Measurements from ENCODE around the gene MTRF1L.

Gene MTRF1L

GRCh38 chr6:153002613-153003365 lies at the start of gene MTRF1L:
Gene MTRF1L (minus strand): TSS chr6:153002709. CDS start chr6:153002685, 24 bp downstream.
- in situ Hi-C loops (cut with MboI; ENCODE audit: low sequenced_read_pairs): no loop called here

- in situ Hi-C loops (cut with MboI; ENCODE audit: low sequenced_read_pairs): no loop called here
These were observed 49.3 kb upstream of the MTRF1L start for GRCh38 chr6:153051801-153052200.

- in situ Hi-C loops (cut with MboI; ENCODE audit: low sequenced_read_pairs): no loop called here
These were observed 46.1 kb upstream of the MTRF1L start for GRCh38 chr6:153048631-153049030.

DNA sequence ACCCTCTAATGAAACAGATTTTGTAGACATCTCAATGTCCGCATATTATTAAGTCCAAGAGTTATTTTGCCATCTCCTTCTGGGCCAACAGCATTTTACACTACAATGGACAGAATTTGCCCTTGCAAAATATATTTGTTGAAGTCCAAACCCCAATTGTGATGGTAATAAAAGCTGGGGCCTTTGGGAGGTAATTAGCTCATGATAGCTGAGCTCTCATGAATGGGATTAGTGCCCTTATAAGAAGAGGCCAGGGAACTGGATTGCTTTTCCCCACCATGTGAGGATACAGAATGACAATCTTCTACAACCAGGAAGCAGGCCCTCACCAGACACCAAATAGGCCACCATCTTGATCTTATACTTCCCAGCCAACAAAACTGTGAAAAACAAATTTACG lies 44.9 kb upstream of the MTRF1L start:
- in situ Hi-C loops (cut with MboI; ENCODE audit: low sequenced_read_pairs): no loop called here

DNA sequence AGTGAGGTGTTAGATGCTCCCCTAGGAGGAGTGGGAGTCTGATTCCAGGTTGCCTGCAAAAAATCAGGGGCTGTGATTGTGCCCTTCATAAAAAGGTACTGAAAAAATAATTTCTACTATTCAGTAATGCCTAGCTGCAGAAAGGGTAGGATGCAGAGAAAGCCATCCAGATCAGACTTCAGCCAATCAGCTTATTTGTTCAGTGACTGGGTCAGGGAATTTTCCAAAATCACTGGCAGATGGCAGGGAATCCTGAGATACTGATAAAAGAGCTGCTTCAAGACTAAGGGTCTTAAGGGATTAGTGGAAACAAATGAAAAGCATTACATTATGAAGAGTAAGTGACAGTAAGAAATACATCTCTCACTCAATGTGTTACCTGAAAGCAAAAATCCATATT lies 42.8 kb upstream of the MTRF1L start:
- in situ Hi-C loops (cut with MboI; ENCODE audit: low sequenced_read_pairs): no loop called here

DNA sequence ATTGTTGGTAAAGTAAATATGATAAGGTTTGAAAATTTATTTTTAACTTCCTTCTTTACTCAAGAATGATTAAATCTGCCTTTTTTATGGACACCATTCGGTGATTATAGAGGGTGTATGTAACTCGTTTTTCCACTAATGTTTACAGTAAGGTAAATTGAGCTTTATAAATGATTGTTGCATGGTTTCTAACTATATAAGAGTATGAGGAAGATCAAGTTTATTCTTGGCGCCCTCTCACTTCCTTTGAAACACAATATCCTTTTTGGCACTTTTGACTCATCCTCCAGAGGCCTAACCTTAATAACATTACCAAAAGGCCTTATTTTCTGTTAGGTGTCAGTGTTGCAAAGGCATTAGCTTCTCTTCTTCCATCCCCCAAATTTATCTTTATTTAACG lies 41.8 kb upstream of the MTRF1L start:
- in situ Hi-C loops (cut with MboI; ENCODE audit: low sequenced_read_pairs): no loop called here

GRCh38 chr6:153043719-153044118 lies 41.2 kb upstream of the MTRF1L start:
- in situ Hi-C loops (cut with MboI; ENCODE audit: low sequenced_read_pairs): no loop called here

DNA sequence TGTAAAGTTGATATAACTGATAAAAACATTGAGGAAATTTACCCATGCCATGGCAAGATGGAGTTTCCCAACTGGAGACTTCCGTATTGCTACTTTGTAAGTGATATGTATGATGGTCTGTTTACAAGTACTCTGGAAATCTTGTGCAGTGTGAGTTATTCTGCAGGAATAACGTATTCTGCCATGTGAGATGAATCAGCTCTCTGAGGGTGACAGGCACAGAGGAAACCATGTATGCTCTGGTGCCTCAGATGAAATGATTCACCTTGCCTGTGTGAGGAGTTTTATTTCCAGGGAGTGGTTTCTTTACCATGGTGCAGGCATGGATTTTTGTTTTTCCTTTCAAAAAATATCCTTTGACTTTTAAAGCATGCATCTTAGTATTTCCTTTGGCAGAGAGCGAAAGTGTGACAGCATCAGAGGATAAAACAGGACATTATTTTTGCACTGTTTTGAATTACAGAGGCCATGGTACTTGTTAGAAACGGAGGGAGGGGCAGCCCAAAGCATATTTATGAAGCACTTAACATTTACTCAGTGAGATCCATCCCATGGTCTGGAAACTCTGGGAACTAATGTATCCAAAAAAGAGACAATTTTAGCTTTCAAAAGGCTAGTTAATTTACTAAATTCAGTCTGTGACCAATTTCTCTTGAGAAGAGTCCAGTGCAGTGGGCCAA lies 36.0 kb upstream of the MTRF1L start:
- in situ Hi-C loops (cut with MboI; ENCODE audit: low sequenced_read_pairs): no loop called here

DNA sequence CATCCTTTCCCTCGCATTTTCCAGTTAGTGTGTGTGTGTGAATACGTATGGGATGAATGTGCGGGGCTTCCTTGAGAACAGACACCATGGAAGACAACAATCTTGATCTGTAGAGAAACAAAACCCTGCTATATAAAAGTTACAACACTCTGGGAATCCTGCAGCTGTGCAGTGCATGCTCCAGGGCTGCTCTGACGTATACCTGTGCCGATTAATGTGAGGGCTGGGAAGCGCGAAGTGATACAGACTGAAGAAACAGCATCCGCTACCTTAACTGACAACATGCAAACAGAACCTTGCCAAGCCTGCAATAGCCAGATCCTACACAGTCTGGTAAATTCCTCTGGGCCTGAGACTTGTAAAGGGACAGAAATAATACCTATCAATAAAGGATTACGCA lies 31.6 kb upstream of the MTRF1L start:
- in situ Hi-C loops (cut with MboI; ENCODE audit: low sequenced_read_pairs): no loop called here

DNA sequence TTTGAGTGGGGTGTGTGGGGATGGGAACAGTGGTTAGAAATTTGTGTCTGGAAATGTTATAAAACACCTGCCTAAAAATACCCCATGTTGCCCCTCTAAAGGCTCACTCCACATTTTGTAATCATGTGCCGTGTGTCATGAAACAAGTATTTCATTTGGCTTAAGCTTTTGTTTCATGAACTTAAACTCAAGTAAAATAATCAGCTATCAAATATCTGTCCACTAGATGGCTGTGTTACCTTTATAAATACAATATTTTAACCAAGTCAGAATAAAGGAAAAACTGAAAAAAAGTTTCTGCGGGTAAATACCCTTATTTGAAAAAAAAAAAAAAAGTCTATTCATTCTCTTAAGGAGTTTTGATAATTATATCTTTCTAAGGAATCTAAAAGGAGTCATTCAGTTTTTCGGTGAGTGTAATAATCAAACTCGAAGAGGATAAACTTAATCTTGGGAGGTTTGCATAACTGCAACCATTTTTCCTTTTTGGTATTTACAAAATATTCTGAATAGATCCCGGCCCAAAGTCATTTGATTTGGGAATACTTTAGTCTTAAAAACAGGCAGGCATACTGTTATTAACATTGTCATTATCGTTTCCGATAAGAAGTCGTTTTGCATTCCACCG lies 29.9 kb upstream of the MTRF1L start:
- in situ Hi-C loops (cut with MboI; ENCODE audit: low sequenced_read_pairs): no loop called here

DNA sequence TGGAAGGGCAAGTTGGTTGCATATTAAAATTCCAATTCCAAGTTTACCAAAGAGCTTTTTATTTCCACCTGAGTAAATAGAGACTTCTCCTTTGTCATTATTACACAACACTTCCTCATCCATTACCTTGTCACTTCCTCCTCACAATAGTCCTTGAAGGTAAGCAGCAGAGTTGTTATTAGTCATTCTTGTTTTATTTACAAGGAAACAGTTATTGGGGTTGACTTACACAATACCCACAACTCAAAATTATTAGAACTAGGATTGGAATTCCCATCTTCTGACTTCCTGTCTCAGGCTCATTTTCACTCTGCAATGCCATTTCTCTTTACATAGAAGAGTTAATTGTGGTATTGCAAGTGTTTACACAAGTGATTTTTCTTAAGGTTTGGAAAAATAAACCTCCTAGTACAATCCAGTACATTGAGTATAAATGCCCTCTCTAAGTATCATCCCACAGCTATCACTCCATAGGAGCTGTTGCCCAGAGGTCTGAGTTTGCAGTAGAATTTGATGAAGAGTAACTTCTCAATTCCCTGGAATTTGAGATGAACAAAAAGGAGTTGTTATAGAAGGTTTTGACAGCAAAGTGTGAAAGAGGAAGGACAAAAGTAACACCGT lies 28.9 kb upstream of the MTRF1L start:
- in situ Hi-C loops (cut with MboI; ENCODE audit: low sequenced_read_pairs): no loop called here

GRCh38 chr6:153028963-153029362 lies 26.5 kb upstream of the MTRF1L start:
- in situ Hi-C loops (cut with MboI; ENCODE audit: low sequenced_read_pairs): no loop called here

- in situ Hi-C loops (cut with MboI; ENCODE audit: low sequenced_read_pairs): no loop called here
These were observed 25.8 kb upstream of the MTRF1L start for GRCh38 chr6:153028286-153028685.

DNA sequence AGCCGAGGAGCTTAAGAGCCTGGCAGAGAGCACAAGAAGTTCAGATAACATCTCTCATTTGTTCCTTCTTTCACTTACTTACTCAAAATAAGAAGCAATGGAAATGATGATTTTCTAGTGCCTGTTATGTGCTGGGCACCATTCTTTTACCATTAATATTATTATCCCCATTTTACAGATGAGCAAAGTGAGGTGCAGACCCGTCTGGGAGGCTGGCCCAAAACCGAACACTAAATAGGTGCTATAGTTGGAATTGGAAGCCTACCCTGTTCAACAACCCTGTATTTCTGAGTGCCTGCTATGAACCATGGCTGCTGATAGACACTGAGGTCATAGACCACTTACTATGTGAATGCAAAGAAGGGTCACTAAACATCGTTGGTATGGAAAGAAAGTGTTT lies 25.0 kb upstream of the MTRF1L start:
- in situ Hi-C loops (cut with MboI; ENCODE audit: low sequenced_read_pairs): no loop called here

DNA sequence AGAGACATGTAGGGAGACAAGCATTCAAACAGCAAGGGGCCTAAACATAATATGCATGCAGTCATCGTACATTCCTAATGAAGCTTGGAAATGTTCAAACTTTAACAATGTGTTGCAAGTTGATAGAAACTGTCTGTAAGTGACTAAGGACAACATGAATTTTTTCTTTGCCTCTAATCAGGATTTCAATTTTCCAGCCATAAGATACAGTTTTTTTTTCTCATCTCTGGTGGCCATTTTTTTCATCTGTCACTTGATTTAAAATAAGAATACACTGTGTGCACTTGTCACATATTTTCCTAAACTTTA lies 22.2 kb upstream of the MTRF1L start:
- in situ Hi-C loops (cut with MboI; ENCODE audit: low sequenced_read_pairs): no loop called here

DNA sequence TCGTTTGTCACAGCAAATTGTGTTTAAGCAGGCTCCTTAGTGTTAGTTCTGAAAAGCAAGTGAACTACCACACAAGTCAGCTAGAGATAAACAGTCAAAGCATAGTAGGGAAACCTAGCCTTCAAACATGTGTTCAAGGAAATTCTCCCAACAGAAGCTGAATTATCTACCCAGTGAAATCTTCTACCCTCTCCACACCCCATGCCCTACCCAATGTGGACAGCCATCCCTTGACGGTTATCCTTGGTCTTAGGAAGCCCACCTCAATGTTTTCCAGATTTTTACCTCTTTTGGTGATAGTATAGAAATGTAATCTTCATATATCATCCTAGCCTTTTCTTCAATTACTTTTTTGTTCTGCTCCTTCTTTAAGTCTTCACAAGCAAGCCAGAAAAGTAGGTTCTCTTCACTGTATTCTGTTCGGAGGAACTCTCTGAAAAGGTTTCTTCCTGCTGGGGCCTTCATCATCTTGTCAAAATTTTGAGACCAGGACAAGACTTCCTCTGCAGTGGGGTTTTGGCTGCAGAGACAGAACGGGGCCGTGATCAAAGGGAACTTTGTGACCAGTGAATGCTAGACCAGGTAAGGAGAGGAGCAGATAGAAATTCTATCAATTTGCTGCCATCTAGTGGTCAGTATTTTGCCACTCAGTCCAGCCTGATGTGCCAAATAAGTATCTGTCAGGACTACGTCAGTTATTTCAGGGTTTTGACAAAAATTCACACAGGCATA lies 21.6 kb upstream of the MTRF1L start:
- in situ Hi-C loops (cut with MboI; ENCODE audit: low sequenced_read_pairs): no loop called here

- in situ Hi-C loops (cut with MboI; ENCODE audit: low sequenced_read_pairs): no loop called here
These were observed 15.8 kb upstream of the MTRF1L start for GRCh38 chr6:153018355-153018754.

GRCh38 chr6:153016846-153017245 lies 14.3 kb upstream of the MTRF1L start:
- in situ Hi-C loops (cut with MboI; ENCODE audit: low sequenced_read_pairs): no loop called here

- in situ Hi-C loops (cut with MboI; ENCODE audit: low sequenced_read_pairs): no loop called here
These were observed 12.7 kb upstream of the MTRF1L start for GRCh38 chr6:153015094-153015640.

- in situ Hi-C loops (cut with MboI; ENCODE audit: low sequenced_read_pairs): no loop called here
These were observed 10.9 kb upstream of the MTRF1L start for GRCh38 chr6:153013438-153013837.

DNA sequence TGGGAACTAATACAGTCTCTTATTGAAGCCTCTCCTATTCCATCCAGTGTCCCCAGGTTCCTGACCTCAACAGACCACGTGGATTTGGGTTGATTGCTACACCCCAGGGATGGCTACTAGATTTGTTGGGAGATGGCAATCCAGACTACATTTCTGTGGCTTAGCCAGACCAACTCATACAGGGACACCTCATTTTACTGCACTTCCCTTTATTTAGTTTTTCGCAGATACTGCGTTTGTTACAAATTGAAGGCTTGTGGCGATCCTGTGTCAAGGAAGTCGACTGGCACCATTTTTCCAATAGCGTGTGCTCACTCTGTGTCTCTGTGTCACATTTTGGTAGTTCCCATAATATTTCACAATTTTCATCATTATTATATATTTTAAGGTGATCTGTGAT lies 10.3 kb upstream of the MTRF1L start:
- in situ Hi-C loops (cut with MboI; ENCODE audit: low sequenced_read_pairs): no loop called here

Measured in hTERT RPE-1 (cell line).